GM20000 (cell line): ENCODE results near the gene USP28.
"Not testable (repeated sequence)": the region's sequence is repeated elsewhere in the genome, so short reads cannot be mapped to it uniquely, and the experiment has no call there.

Experiments
- DNase-seq: peaks from one replicate; pipeline ENCODE4 v3.0.0; 2012; ENCODE audit warnings: low spot score
- CTCF ChIP-seq: IDR thresholded peaks from 2 replicates; pipeline ENCODE4 v1.5.1; 2012; ENCODE audit warnings: mild to moderate bottlenecking, control low read depth; ENCODE audit errors: extremely low read depth, missing control alignments

USP28 gene

GRCh38 chr11:113808931-113809330, 66.4 kb downstream of the USP28 start:
- no peak for TF ChIP-seq CTCF

GRCh38 chr11:113806406-113806805, 69.0 kb downstream of the USP28 start:
- DNase-seq: peak; percentile 43
- peak; percentile 57 for TF ChIP-seq CTCF

More at GRCh38 chr11:113808931-113809330, 66.4 kb downstream of the USP28 start:
- DNase-seq: no peak

- DNase-seq: no peak
- no peak for TF ChIP-seq CTCF
Observed at GRCh38 chr11:113805640-113806039, 69.7 kb downstream of the USP28 start.

GRCh38 chr11:113802621-113803020, 72.8 kb downstream of the USP28 start:
- DNase-seq: no peak
- TF ChIP-seq CTCF: no peak

- peak; percentile 44 for DNase-seq
- peak; percentile 53 for TF ChIP-seq CTCF
Observed at GRCh38 chr11:113796663-113797259, 78.6 kb downstream of the USP28 start.

GRCh38 chr11:113789675-113790320, 85.6 kb downstream of the USP28 start:
- TF ChIP-seq CTCF: no peak

GRCh38 chr11:113789016-113789415, 86.4 kb downstream of the USP28 start:
- not testable (repeated sequence) for DNase-seq

More at GRCh38 chr11:113789675-113790320, 85.6 kb downstream of the USP28 start:
- no peak for DNase-seq

GRCh38 chr11:113782134-113782533, 93.2 kb downstream of the USP28 start:
- TF ChIP-seq CTCF: no peak
- DNase-seq: no peak
